ENCODE results near the gene INPP5J. TPM values are rescaled to one million over a fixed set of nuclear protein-coding genes. Genes with fewer than 3 reads are reported as not detected.
"Not testable (repeated sequence)": the region's sequence is repeated elsewhere in the genome, so short reads cannot be mapped to it uniquely, and the experiment has no call there.

INPP5J gene
- total and polyA plus RNA-seq, 2 experiments from 2014 or later = 4.8 to 14.5 TPM

DNA sequence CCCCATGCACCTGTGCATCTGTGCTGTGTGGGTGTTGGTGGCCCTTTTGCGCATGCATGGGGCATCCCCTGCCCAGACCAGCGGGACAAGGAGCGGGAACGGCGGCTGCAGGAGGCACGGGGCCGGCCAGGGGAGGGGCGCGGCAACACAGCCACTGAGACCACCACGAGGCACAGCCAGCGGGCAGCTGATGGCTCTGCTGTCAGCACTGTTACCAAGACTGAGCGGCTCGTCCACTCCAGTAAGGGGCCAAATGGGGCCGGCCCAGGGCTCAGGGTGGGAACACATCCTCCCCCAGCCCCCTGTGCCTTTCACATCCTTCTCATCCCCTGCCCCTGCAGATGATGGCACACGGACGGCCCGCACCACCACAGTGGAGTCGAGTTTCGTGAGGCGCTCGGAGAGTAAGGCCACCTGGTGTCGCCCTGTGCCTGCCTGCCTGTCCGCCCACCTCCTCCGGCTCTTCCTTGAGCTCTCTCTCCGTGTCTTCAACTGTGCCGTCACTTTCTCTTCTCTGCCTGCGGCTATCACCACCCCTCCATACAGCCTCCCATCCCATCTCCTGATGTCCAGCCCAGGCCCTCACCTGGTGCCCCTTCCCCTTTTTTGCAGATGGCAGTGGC, 26.0 kb upstream of the INPP5J start:
- peak; percentile 55 for ATAC-seq
- Mint-ChIP-seq H3K4me1 (peaks cover 14% of the 10 kb centered on the region), H3K36me3 (ENCODE audit: low read depth) (no peaks in the 10 kb centered on the region; the same call in 2 of the 3 replicates), H3K9me3 (no peaks in the 10 kb centered on the region), H3K27me3 (ENCODE audit: insufficient read depth, low read depth, poor library complexity) (peaks cover 18% of the 10 kb centered on the region), H3K4me3 (no peak overlapping the region), H3K27ac (no peak overlapping the region)
- Histone ChIP-seq H3F3A (replicated peaks; ENCODE audit: low read depth) (0 out of 2 replicates have a peak, but pooled peaks cover 6% of the 10 kb centered on the region), H3K9me2 (ENCODE audit: insufficient read depth) (no peaks in the 10 kb centered on the region), H3K4me2 (peak overlapping the region; percentile 55; the same call in 1 of the 2 replicates), H3K4me3 (no peak overlapping the region), H3K27ac (ENCODE audit: low read depth) (no peak overlapping the region), H3K79me2 (replicated peaks; ENCODE audit: insufficient read depth) (no peaks in the 10 kb centered on the region), H3K36me3 (ENCODE audit: insufficient read depth) (no peaks in the 10 kb centered on the region), H2AFZ (no peak overlapping the region), H3K4me1 (ENCODE audit: insufficient read depth) (peaks cover 13% of the 10 kb centered on the region), H4K20me1 (replicated peaks; ENCODE audit: insufficient read depth) (no peaks in the 10 kb centered on the region), H3K27me3 (ENCODE audit: insufficient read depth) (no peaks in the 10 kb centered on the region)
- peak; percentile 72 for DNase-seq (ENCODE audit: low spot score)
- TF ChIP-seq POLR2AphosphoS5 (IDR thresholded peaks at IDR 0.05; ENCODE audit: low read depth) (no peak), CREB1 (CRISPR knock-in tag; IDR thresholded peaks at IDR 0.05; ENCODE audit: low read depth) (no peak), STAT1 (IDR thresholded peaks at IDR 0.05; ENCODE audit: unreplicated experiment) (no peak)
- TF ChIP-seq, protein P1, sequence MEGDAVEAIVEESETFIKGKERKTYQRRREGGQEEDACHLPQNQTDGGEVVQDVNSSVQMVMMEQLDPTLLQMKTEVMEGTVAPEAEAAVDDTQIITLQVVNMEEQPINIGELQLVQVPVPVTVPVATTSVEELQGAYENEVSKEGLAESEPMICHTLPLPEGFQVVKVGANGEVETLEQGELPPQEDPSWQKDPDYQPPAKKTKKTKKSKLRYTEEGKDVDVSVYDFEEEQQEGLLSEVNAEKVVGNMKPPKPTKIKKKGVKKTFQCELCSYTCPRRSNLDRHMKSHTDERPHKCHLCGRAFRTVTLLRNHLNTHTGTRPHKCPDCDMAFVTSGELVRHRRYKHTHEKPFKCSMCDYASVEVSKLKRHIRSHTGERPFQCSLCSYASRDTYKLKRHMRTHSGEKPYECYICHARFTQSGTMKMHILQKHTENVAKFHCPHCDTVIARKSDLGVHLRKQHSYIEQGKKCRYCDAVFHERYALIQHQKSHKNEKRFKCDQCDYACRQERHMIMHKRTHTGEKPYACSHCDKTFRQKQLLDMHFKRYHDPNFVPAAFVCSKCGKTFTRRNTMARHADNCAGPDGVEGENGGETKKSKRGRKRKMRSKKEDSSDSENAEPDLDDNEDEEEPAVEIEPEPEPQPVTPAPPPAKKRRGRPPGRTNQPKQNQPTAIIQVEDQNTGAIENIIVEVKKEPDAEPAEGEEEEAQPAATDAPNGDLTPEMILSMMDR (conservative IDR thresholded peaks at IDR 0.05; ENCODE audit: low read depth in 2 of 2) = peak; percentile 21 to 71; a peak in 3 of 4 replicates

DNA sequence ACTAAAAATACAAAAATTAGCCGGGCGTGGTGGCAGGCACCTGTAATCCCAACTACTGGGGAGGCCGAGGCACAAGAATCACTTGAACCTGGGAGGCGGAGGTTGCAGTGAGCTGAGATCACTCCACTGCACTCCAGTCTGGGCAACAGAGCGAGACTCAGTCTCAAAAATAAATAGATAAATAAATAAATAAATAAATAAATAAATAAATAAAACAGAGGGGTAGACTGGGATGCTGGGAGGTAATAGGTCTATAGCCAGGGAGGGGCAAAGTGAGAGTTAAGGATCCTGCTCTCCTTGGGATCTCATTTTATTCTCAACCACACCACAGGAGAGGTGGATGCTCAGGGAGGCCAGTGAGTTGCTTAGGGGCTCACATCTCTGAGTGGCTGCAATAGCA, 25.2 kb upstream of the INPP5J start:
- H3K9me3 Mint-ChIP-seq; H4K20me1 ChIP-seq (replicated peaks; ENCODE audit: insufficient read depth); ATAC-seq; H3K27ac Mint-ChIP-seq; H3K36me3 ChIP-seq (ENCODE audit: insufficient read depth); H3K27me3 ChIP-seq (ENCODE audit: insufficient read depth); H3F3A ChIP-seq (replicated peaks; ENCODE audit: low read depth); H2AFZ ChIP-seq; H3K4me3 Mint-ChIP-seq; H3K27ac ChIP-seq (ENCODE audit: low read depth); H3K79me2 ChIP-seq (replicated peaks; ENCODE audit: insufficient read depth); H3K36me3 Mint-ChIP-seq (ENCODE audit: low read depth); DNase-seq (ENCODE audit: low spot score); H3K9me2 ChIP-seq (ENCODE audit: insufficient read depth); H3K4me3 ChIP-seq: not testable (repeated sequence)
- Histone ChIP-seq H3K4me1 (ENCODE audit: insufficient read depth) (peaks cover 13% of the 10 kb centered on the region), H3K4me2 (peak overlapping the region; percentile 93; the same call in 1 of the 2 replicates)
- peaks cover 14% of the 10 kb centered on the region for H3K4me1 Mint-ChIP-seq
- peaks cover 19% of the 10 kb centered on the region for H3K27me3 Mint-ChIP-seq (ENCODE audit: insufficient read depth, low read depth, poor library complexity)

DNA sequence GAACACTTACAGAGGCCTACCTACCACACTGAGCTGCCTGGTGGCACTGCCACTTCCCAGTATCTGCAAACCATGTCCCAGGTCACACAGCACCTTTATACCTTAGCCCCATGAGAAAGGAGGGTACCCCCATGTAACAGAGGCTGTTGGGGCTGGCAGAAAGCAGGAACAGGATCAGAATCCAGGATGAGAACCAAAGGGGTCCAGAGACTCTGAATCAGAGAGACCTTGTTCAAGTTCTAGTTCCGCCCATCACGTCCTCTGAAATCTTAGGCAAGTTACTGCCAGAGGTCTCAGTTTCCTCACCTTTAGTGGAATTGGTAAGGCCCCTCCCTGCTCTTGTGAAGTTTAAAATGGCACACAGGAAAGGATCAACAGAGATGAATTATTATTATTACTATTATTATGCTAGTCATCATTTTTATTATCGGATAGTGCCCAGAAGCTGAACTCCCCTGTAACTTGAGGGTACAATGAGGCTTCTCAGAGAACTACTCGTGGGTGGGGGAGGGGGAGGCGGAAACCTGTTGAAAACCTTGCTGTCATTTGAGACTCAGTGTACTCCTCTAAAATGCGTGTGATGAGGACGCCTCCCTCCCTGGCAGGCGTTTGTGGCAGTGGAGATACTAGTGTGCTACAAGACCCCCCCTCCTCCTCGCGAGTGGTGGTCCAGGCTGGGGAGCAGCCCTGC, 24.7 kb upstream of the INPP5J start:
- Mint-ChIP-seq H3K4me3 (peak overlapping the region; percentile 64), H3K36me3 (ENCODE audit: low read depth) (no peaks in the 10 kb centered on the region; the same call in 2 of the 3 replicates), H3K27me3 (ENCODE audit: insufficient read depth, low read depth, poor library complexity) (peaks cover 16% of the 10 kb centered on the region), H3K4me1 (peaks cover 14% of the 10 kb centered on the region), H3K9me3 (no peaks in the 10 kb centered on the region), H3K27ac (no peak overlapping the region)
- 0 out of 2 replicates have a peak, but pooled peaks cover 6% of the 10 kb centered on the region for H3F3A ChIP-seq (replicated peaks; ENCODE audit: low read depth)
- DNase-seq (ENCODE audit: low spot score) (peak; percentile 38), ATAC-seq (no peak)
- H3K4me1 ChIP-seq (ENCODE audit: insufficient read depth) = peaks cover 13% of the 10 kb centered on the region
- H4K20me1 ChIP-seq (replicated peaks; ENCODE audit: insufficient read depth) = no peaks in the 10 kb centered on the region
- no peaks in the 10 kb centered on the region for H3K36me3 ChIP-seq (ENCODE audit: insufficient read depth)
- H2AFZ ChIP-seq = peak overlapping the region; percentile 84; the same call in 1 of the 2 replicates
- no peaks in the 10 kb centered on the region for H3K9me2 ChIP-seq (ENCODE audit: insufficient read depth)
- H3K4me3 ChIP-seq = peak overlapping the region; percentile 61
- no peaks in the 10 kb centered on the region for H3K79me2 ChIP-seq (replicated peaks; ENCODE audit: insufficient read depth)
- H3K27me3 ChIP-seq (ENCODE audit: insufficient read depth) = no peaks in the 10 kb centered on the region
- H3K4me2 ChIP-seq = peak overlapping the region; percentile 93
- H3K27ac ChIP-seq (ENCODE audit: low read depth) = no peak overlapping the region
- TF ChIP-seq, protein P2, sequence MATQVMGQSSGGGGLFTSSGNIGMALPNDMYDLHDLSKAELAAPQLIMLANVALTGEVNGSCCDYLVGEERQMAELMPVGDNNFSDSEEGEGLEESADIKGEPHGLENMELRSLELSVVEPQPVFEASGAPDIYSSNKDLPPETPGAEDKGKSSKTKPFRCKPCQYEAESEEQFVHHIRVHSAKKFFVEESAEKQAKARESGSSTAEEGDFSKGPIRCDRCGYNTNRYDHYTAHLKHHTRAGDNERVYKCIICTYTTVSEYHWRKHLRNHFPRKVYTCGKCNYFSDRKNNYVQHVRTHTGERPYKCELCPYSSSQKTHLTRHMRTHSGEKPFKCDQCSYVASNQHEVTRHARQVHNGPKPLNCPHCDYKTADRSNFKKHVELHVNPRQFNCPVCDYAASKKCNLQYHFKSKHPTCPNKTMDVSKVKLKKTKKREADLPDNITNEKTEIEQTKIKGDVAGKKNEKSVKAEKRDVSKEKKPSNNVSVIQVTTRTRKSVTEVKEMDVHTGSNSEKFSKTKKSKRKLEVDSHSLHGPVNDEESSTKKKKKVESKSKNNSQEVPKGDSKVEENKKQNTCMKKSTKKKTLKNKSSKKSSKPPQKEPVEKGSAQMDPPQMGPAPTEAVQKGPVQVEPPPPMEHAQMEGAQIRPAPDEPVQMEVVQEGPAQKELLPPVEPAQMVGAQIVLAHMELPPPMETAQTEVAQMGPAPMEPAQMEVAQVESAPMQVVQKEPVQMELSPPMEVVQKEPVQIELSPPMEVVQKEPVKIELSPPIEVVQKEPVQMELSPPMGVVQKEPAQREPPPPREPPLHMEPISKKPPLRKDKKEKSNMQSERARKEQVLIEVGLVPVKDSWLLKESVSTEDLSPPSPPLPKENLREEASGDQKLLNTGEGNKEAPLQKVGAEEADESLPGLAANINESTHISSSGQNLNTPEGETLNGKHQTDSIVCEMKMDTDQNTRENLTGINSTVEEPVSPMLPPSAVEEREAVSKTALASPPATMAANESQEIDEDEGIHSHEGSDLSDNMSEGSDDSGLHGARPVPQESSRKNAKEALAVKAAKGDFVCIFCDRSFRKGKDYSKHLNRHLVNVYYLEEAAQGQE (IDR thresholded peaks at IDR 0.05; ENCODE audit: unreplicated experiment) = no peak
- TF ChIP-seq ZNF331 (CRISPR knock-in tag; IDR thresholded peaks at IDR 0.05; ENCODE audit: low read depth) = no peak
- no peak for TF ChIP-seq EZH2phosphoT487 (IDR thresholded peaks at IDR 0.05; ENCODE audit: unreplicated experiment)
- TF ChIP-seq ZNF114 (CRISPR knock-in tag; IDR thresholded peaks at IDR 0.05) = no peak
- TF ChIP-seq JUNB (IDR thresholded peaks at IDR 0.05; ENCODE audit: unreplicated experiment) = no peak
- TF ChIP-seq, protein P3, sequence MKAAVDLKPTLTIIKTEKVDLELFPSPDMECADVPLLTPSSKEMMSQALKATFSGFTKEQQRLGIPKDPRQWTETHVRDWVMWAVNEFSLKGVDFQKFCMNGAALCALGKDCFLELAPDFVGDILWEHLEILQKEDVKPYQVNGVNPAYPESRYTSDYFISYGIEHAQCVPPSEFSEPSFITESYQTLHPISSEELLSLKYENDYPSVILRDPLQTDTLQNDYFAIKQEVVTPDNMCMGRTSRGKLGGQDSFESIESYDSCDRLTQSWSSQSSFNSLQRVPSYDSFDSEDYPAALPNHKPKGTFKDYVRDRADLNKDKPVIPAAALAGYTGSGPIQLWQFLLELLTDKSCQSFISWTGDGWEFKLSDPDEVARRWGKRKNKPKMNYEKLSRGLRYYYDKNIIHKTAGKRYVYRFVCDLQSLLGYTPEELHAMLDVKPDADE (IDR thresholded peaks at IDR 0.05) = no peak
- no peak for TF ChIP-seq CREB1 (CRISPR knock-in tag; IDR thresholded peaks at IDR 0.05; ENCODE audit: low read depth)
- TF ChIP-seq STAT1 (IDR thresholded peaks at IDR 0.05; ENCODE audit: unreplicated experiment) = no peak
- TF ChIP-seq NANOG (IDR thresholded peaks at IDR 0.05; ENCODE audit: borderline replicate concordance) = no peak
- no peak for TF ChIP-seq EZH2 (IDR thresholded peaks at IDR 0.05; ENCODE audit: low read depth, unreplicated experiment)

All from GM23338 (cell line).